Erythroblast (primary cell): Measurements from ENCODE around the gene CDH5.

Source experiments
- GATA1 ChIP-seq: IDR thresholded peaks from 2 replicates; pipeline ENCODE4 v1.6.1; 2011; ENCODE audit warnings: low read depth, mild to moderate bottlenecking, control low read depth, low read length, moderate library complexity
- POLR2A ChIP-seq: IDR thresholded peaks from 2 replicates; pipeline ENCODE4 v1.6.1; 2011; ENCODE audit warnings: mild to moderate bottlenecking, low read length

DNA sequence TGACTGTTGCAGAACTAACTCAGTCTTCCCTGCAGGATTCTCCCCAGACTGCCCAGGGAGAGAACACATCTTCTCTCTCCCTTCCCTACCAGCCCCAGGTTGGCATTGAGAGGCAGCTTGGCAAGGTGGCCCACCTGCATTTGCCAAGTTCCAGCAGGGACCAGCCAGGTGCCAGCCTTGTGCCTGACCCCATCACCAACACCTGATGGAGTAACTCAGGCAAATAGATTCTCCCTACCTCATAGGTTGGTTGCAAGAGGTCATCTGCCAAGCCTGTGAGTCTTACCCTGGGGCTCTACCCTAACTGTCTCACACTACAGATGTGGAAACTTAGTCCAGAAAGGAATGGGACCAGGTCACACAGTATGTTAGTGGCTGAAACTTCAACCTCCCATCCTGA is 81.0 kb downstream of the CDH5 start:
- TF ChIP-seq POLR2A (no peak), GATA1 (no peak)
